WERI-Rb-1 (cell line): ENCODE results near the gene CROCC.
"Not testable (repeated sequence)": the region's sequence is repeated elsewhere in the genome, so short reads cannot be mapped to it uniquely, and the experiment has no call there.

Experiments
- DNase-seq: peaks from one replicate; pipeline ENCODE4 v3.0.0-alpha.2; 2020
- H3K27ac ChIP-seq: fragments of 250-450 bp; sonication (Bioruptor Pico); 2 replicates; pipeline ENCODE4 v1.5.1; 2020; ENCODE audit warnings: mild to moderate bottlenecking, moderate library complexity
- H3K27me3 ChIP-seq: fragments of 250-450 bp; sonication (Bioruptor Pico); 2 replicates; pipeline ENCODE4 v1.5.1; 2021; ENCODE audit warnings: mild to moderate bottlenecking, low read depth, moderate library complexity; ENCODE audit not compliant: insufficient read depth, severe bottlenecking
- H3K36me3 ChIP-seq: fragments of 250-450 bp; sonication (Bioruptor Pico); 2 replicates; pipeline ENCODE4 v1.5.1; 2020; ENCODE audit warnings: mild to moderate bottlenecking, moderate library complexity
- H3K4me3 ChIP-seq: 2 replicates; pipeline ENCODE4 v1.5.1; 2011; ENCODE audit warnings: low read depth, mild to moderate bottlenecking, control low read depth, low read length
- H3K9me3 ChIP-seq: fragments of 250-450 bp; sonication (Bioruptor Pico); 2 replicates; pipeline ENCODE4 v1.5.1; 2021; ENCODE audit warnings: mild to moderate bottlenecking, moderate library complexity; ENCODE audit not compliant: severe bottlenecking
- CTCF ChIP-seq: IDR thresholded peaks from 2 replicates; pipeline ENCODE4 v1.5.1; 2011; ENCODE audit warnings: low read depth, mild to moderate bottlenecking, control low read depth, inconsistent platforms, low read length

The CROCC gene

GRCh38 chr1:16925635-16926490, 4.1 kb downstream of the CROCC start:
- Histone ChIP-seq H3K36me3 (peaks cover 27% of the 10 kb centered on the region), H3K27me3 (no peaks in the 10 kb centered on the region), H3K4me3 (no peak overlapping the region), H3K27ac (no peak overlapping the region), H3K9me3 (no peaks in the 10 kb centered on the region)
- TF ChIP-seq CTCF: no peak
- DNase-seq: no peak

DNA sequence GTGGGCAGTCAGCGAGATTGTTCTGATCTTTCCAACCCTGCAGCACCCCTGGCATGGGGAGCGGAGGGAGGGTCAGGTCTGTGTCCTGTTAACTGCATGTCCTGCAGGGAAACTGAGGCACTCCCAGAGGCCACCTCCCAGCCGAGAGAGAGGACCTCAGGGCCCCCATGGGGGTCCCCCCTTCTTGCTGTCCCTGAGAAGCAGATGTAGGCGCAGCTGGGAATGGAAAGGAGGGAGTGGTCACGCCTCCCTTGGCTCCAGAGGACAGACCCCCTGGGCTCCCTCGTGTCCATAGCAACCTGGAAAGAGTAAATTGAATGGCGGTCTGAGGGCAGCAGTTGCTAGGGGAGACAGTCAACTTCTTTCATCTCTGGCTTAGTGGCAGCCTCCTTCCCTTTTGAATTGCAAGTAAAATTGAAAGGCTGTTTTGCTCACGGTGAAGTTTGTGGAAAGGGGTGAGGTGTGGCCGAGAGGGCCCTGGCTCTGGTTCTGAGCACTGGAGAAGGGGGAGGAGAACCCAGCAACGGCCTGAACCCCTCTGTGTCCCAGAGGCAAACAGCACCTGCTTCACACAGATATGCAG, 4.9 kb downstream of the CROCC start:
- no peak for TF ChIP-seq CTCF
- H3K36me3 ChIP-seq: peaks cover 33% of the 10 kb centered on the region
- no peak overlapping the region for H3K4me3 ChIP-seq
- no peaks in the 10 kb centered on the region for H3K9me3 ChIP-seq
- no peaks in the 10 kb centered on the region for H3K27me3 ChIP-seq
- no peak overlapping the region for H3K27ac ChIP-seq
- DNase-seq: no peak

DNA sequence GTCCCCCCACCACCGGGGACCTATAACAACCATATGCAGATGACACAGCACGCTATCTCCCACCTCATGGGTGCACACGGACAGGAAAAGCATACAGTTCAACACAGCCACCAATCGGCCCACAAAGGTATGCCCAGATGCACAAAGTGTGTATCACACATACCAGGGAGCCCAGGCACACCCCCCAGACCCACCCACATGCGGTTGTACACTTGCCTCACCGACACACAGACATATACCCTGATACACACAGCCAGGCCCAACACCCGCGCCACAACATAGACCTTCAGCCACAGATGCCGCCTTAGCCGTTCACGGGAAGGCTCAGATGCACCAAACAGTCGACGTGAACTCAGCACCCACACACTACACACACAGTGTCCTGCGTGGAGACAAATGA, 5.5 kb downstream of the CROCC start:
- DNase-seq: no peak
- H3K27ac ChIP-seq: no peak overlapping the region
- H3K9me3 ChIP-seq: no peaks in the 10 kb centered on the region
- peaks cover 39% of the 10 kb centered on the region for H3K36me3 ChIP-seq
- no peak for TF ChIP-seq CTCF
- H3K4me3 ChIP-seq: no peak overlapping the region
- H3K27me3 ChIP-seq: no peaks in the 10 kb centered on the region

DNA sequence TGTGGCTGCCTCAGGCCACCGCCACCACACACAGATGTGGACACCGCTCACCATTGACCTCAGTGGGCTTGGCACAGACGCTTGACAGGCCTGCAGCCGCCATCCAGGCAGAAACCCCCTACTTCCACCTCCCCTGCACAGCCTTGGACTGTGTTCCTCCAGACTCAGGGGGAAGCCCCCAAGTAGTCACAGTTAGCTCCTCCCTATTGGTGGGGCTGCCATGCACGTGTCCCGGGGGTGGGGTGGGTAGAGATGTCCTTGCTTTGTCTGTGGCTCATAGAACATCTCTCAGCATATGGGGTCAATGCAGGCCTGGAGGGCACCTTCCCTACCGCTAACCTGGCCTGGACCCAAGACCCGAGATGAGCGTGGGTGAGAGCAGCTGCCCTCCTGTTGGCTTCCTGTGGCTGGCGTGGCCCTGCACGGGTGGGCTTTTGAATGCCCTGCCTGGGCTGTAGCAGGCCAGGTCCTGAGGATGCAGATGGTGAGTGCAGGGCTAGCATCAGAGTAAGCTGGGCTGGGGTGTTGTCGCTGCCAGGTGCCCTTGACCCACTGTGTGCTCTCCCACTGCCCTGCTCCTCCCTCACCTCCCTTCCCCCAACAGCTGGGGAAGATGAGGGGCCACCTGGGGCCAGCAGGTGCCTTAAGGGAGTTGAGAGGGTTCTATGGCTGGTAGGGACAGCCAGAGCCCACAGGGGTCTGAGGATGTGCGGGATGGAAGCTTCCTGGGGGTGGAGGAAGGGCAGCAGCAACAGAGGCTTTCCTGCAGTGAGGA, 6.2 kb downstream of the CROCC start:
- Histone ChIP-seq H3K27ac (no peak overlapping the region), H3K27me3 (no peaks in the 10 kb centered on the region), H3K36me3 (peaks cover 42% of the 10 kb centered on the region), H3K9me3 (no peaks in the 10 kb centered on the region), H3K4me3 (no peak overlapping the region)
- TF ChIP-seq CTCF: no peak
- no peak for DNase-seq

- H3K9me3 ChIP-seq, H3K27me3 ChIP-seq, DNase-seq, H3K27ac ChIP-seq, H3K4me3 ChIP-seq: not testable (repeated sequence)
- peaks cover 48% of the 10 kb centered on the region for H3K36me3 ChIP-seq
Measured at GRCh38 chr1:16929146-16930041, 7.7 kb downstream of the CROCC start.

GRCh38 chr1:16931206-16931934, 9.6 kb downstream of the CROCC start:
- H3K27me3 ChIP-seq, DNase-seq, H3K9me3 ChIP-seq, H3K27ac ChIP-seq, H3K4me3 ChIP-seq: not testable (repeated sequence)
- peaks cover 55% of the 10 kb centered on the region for H3K36me3 ChIP-seq

DNA sequence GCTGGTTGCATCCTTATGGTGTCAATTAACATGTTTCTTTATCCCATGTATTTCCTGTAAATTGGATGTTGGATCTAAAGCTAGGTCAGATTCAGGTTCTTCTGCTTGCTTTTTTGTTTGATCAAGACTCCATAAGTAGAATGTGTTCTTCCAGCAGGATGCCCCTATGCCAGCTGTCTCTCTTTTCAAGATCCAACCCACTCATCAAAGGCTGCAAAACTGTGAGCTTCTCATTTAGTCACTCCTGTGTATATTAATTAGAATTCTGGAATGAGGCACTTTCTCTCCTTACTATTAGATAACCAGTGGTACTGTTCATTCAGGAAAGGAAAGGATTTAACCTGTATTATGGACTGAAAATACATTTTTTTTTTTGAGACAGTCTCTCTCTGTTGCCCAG, 12.2 kb downstream of the CROCC start:
- H3K27me3 ChIP-seq, H3K4me3 ChIP-seq, DNase-seq, H3K27ac ChIP-seq, H3K9me3 ChIP-seq: not testable (repeated sequence)
- peaks cover 48% of the 10 kb centered on the region for H3K36me3 ChIP-seq

DNA sequence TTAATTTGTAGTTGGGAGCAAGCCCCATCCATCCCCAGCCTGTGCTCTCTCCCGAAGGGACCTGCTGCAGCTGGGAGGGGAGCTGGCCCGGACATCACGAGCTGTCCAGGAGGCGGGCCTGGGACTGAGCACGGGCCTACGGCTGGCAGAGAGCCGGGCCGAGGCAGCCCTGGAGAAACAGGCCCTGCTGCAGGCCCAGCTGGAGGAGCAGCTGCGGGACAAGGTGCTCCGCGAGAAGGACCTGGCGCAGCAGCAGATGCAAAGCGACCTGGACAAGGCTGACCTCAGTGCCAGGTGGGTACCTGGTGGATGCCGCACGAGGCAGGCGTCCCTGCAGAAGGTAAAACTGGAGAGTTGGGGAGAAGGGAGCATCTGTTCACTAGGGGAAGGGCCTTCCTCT, 14.8 kb downstream of the CROCC start:
- H3K27ac ChIP-seq, H3K9me3 ChIP-seq, H3K27me3 ChIP-seq, H3K4me3 ChIP-seq, DNase-seq: not testable (repeated sequence)
- H3K36me3 ChIP-seq: peaks cover 57% of the 10 kb centered on the region
